ENCODE results near the gene KCNJ10.

The KCNJ10 gene

DNA sequence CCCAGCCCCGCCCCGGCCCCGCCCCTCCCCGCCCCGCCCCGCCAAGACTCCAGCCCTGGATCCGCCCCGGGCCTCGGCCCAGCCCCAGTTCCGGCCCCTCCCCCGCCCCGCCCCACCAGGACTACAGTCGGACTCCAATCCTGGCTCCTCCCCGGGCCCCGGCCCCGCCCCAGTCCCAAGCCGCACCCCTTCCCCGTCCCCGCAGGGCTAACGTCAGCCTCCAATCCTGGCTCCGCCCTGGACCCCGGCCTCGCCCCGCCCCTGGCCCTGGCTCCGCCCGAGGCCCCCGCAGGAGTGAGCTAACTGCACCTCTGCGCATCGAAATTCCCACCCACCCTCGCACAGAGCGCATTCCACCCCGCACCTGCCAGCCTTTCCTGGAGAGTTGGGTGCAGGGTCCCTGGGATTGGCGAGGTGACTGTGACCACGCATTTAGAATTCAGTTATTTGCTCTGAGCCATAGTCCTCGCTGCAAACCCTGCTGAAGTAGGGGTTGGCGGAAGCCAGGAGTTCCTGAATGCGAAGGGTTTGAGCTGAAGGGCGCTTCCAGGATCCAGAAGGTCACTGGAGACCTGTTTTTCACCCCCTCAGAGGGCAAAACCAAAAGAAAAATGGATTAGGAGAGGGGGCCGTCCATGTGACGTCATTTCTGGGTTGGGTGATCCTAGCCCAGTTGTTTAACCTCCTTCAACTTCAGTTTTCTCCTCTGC, 29.0 kb upstream of the KCNJ10 start:
- DNase-seq, result peak; percentile 93

- peak; percentile 92 for DNase-seq
Measured at GRCh38 chr1:160097911-160098851, 28.2 kb upstream of the KCNJ10 start, which contains the start of gene IGSF8. IGSF8 (minus strand) TSS chr1:160098619; CDS start chr1:160098472, 147 bp downstream.

- no peak for DNase-seq
Measured at GRCh38 chr1:160097151-160097910, 27.4 kb upstream of the KCNJ10 start.

GRCh38 chr1:160096274-160097116, 26.5 kb upstream of the KCNJ10 start:
- no peak for DNase-seq

DNA sequence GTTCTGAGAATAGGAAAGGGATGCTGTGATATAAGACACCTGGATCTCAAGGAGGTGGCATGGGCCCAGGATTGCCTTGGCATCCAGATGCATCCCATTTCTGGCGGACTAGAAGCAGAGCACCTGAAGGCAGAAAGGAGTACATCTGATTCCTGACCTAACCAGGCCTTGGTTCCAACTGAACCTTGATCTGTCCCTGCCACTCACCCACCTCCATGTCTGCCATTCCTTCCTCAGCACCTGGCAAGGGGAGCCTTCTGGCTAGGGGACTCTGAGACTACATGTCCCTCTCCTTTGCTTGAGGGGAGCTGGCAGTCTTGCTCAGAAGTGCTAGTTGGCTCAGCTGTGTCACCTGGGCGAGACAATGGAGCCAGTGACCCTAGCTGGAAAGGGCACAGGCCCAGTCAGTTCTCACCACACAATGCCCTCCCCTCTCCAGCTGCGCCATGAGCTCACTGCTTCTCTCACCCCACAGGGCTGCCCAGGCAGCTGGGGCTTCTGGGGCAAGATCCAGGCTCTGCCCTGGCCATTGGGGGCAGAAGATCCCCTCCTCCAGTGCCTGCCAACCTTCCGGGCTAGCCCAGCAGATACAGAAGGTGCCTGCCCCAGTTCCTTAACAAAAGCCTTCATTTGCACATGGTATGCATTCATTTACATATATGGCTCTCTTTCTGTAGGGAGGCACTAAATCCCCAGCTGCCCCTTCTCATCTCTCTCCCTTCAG, 25.6 kb upstream of the KCNJ10 start:
- no peak for DNase-seq

- no peak for DNase-seq
Measured at GRCh38 chr1:160094806-160095205, 24.8 kb upstream of the KCNJ10 start.

- no peak for DNase-seq
Measured at GRCh38 chr1:160094291-160094625, 24.3 kb upstream of the KCNJ10 start.

DNA sequence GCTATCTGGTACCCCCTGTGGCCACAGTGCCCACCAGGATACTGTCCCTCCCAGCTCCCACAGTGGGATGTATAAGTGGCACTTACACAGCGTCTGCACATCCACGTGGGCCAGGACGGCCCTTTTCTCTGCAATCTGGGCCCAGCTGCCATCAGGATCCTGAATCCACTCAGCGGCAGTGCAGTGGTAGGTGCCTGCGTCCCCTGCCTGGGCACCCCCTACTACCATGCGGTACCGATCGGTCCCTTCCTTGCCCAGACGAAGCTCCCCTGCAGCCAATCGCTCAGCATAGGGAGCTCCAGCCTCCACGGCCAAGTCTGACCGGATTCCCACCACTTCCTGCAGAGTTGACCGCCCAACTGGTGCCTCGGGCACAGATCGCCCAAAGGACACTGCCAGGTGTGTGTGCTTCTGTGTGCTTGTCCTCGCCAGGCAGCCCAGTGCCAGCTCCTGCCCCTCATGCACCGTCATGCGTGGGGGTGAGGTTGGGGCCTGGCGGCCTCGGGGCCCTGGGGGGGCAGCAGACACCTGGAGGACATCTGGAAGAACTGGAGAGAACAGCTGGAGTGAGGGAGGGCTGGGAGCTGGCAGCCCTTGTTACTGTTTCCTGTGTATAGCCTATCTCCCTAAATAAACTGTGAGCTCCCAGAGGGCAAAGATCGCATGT, 23.8 kb upstream of the KCNJ10 start:
- no peak for DNase-seq

GRCh38 chr1:160093069-160093395, 23.1 kb upstream of the KCNJ10 start:
- no peak for DNase-seq

DNA sequence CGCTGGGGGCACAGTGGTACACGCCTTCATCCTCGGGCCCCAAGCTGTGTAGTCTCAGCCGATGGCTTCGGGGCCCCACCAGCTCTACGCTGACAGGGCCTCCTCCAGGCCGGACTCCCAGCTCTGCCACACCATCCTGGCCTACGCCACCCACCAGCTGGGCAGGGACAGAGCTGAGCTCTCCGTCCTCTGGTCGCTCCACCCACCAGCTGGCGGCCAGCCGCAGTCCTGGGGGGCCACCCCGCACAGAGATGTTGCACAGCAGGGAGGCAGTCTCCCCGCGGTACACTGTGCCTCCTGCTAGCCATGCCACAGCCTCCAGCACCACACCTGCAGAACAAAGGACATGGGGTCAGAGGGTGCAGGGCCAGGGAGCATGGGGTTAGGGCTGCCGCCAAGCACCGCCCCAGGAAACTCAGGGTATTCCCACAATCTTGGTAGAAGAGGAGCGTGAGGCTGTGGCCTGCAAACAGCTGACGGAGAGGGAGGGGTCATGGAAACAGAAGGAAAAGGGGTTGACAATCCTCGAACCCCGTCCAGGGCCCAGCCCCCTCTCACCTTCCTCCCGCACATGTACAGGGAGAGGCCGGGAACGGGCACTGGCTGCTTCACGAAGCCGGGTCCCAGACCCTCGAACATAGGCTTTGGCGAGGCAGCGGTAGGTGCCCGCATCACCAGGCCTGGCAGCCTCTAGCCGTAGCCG, 22.6 kb upstream of the KCNJ10 start:
- DNase-seq, result no peak

DNA sequence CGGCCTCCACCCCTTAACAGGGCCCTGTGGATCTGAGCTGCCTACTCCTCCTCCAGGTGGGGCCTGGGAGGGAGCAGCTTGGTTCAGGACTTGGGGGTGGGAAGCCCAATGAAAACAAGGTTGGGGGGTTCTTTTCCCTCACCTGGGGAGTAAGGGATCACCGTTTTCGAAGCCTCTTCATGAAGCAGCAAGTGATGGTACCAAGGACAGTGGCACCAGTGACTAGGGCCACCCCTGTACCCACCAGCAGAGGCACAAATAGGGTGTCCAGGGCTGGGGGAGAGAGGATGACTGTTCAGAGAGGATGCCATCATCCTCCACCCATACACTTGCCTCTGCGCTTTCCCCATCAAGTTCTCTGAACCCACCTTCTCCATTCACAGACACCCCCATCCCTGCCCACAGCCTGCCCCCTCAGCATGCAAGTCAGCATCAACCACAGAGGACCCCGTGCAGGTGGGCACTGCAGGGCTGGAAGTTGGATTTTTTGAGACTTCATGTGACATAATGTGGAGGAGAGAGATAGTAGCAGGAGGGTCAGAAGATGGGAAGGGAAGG, 21.8 kb upstream of the KCNJ10 start:
- DNase-seq, result no peak

DNA sequence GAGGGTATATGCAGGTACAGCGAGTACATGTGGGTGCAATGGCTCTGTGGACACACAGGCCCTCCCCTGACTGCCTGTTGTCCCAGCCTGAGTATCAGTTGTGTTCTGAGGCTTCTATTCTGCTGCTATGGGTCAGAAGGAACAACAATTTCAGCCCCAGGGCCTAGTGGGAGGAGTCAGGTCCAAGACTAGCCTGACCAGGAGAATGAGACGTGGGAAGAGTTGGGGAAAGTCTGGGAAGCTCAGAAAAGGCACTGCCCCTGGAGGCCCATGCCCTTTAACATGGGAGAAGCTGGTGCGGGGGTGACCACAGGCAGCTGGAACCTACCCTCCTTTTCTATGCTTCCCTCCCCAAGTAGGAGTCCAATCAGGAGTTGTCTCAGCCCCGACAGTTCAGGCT, 20.8 kb upstream of the KCNJ10 start:
- no peak for DNase-seq

DNA sequence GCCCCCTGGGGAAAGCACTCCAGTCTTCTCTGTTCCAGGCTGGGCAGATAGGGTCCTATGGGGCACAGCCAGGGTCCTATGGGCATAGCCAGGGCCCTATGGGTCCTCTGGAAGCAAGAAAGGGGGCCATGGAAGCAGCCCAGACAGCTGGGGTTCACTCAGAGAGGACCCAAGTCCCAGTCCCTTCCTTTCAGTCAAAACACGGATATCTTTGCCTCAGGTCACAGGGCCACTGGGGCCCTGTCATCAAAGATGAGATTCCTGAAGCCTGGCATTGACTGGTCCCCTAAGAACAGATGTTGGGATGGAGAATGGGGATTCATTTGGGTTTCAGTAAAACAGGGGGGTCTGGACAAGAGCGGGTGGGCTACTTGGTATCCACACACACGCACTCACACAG, 19.9 kb upstream of the KCNJ10 start:
- no peak for DNase-seq

- no peak for DNase-seq
Measured at GRCh38 chr1:160087118-160087662, 17.2 kb upstream of the KCNJ10 start.

DNA sequence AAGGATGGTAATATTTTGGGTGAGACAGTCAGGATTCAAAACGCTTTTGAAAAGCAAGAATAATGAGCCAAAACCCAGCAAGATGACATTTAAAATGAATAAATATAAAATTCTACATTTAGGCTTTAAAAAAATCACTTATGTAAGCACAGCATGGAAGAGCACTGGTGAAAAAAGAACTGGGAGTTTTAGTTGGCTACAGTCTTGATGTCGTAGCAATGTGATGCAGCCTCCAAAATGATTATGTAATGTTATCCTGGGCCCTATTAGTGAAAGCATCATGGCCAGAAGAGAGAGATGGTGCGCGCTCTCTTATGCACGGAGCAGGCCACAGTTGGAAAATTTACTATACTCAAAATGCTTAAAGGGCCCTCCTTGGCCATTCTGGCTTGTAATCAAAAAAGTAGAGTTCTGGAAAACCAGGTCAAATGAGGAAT, 16.5 kb upstream of the KCNJ10 start:
- DNase-seq, result no peak

DNA sequence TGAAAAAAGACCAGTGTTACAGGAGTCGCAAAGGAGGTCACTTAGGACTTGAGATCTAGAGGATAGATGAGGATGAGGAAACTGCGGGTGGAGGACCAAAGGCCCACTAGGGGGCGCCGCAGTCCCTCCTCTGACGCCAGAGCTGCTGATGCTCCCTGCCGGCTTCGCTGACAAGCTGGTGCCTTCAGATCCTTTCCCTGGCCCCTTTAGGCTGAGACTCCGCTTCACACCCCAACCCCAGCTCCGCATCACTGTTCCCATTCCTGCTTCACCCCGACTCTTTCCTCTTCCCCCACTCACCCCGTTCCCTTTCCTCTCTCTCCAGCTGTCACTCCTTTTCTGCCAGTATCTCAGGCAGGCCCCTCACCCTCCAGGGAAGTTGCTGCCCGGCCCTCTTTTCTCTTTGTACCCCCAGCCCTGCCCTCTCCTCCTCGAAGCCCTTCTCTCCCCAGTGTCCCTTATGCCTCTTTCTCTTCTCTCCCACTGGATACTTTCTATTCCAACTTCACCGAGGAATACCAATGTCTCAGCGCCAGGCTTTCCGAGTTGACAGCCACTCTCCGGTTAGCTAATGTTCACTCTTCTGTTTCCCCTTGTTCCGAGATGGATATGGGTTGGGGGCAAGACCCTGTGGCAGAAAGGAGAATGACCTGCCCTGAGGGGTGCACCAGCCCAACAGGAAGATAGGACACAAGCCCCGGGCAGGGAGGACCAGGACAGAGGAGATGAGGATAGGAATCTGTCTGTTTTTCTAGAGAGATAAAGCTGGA, 15.9 kb upstream of the KCNJ10 start:
- peak; percentile 57 for DNase-seq

GRCh38 chr1:160084771-160085321, 14.9 kb upstream of the KCNJ10 start:
- no peak for DNase-seq

DNA sequence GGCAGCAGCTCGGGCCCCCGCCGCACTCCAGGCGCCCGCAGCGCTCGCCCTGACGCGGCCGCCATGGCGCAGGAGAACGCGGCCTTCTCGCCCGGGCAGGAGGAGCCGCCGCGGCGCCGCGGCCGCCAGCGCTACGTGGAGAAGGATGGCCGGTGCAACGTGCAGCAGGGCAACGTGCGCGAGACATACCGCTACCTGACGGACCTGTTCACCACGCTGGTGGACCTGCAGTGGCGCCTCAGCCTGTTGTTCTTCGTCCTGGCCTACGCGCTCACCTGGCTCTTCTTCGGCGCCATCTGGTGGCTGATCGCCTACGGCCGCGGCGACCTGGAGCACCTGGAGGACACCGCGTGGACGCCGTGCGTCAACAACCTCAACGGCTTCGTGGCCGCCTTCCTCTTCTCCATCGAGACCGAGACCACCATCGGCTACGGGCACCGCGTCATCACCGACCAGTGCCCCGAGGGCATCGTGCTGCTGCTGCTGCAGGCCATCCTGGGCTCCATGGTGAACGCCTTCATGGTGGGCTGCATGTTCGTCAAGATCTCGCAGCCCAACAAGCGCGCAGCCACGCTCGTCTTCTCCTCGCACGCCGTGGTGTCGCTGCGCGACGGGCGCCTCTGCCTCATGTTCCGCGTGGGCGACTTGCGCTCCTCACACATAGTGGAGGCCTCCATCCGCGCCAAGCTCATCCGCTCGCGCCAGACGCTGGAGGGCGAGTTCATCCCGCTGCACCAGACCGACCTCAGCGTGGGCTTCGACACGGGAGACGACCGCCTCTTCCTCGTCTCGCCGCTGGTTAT, 14.2 kb upstream of the KCNJ10 start:
- no peak for DNase-seq

Data from NCI-H1048 (cell line).